Activated CD8-positive, alpha-beta memory T cell treated with anti-CD3 and anti-CD28 coated beads for 24 hours (primary cell): ENCODE data around the gene HTR7.

Source experiments
- DNase-seq: peaks from one replicate; pipeline ENCODE4 v3.0.0-alpha.2; 2020

The HTR7 gene

DNA sequence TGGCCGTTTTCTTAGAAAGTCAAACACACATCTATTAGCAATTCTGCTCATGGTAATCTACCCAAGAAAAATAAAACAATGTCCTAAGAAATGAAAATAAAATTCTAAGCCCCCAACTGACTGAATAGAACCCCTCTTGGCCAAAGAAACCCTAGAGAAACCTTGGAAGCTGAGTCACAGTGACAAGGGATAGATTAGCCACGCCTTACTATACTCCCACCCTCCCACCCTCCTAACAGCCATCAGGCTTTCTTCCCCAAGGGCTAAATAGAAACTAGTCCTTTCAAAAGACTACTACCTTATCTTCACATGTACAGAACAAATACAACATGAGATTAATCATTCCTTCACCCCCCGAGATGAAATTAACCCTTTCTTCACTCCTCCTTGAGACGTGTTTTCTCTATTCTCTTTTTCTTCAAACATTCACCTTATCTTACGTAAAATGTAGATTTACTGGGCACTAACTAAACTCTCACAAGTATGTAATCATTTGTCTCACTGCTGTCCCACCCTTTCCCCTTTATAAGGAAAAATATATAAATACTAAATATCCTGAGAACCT is 57.5 kb downstream of the HTR7 start:
- DNase-seq, result no peak

DNA sequence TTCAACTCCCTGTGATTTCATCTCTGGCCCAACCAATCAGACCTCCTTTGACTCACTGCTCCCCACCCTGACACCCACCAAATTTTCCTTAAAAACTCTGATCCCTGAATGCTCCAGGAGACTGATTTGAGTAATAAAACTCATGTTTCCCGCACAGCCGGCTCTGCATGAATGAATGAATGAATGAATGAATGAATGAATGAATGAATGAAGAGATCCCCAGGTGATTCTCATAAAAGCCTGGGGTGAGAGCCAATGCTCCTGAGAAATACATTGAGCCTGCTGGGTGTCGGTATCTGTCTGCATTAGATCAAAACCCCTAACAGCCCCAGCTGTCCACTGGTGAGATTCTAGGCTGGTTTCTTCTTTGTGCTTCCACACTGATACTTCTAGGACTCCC is 58.7 kb downstream of the HTR7 start:
- no peak for DNase-seq

- no peak for DNase-seq
Observed at GRCh38 chr10:90798482-90798881, 59.4 kb downstream of the HTR7 start.

DNA sequence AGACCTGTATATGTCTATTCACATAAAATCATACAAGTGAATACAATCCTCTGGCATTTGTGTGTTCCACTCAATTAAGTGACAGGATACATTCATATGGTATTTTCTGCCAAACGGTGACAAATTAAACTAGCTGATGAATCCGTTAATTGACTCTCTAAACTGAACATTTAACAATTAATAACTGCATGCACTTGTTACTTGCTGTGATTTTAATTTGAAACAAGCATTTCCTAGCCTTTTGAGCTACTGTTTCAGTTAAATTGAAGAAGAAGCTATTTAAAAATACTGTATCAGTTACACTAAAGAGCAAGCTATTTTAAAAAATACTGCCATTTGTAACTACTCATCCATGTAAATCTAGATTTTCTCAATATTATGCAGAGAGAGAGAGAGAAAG is 67.4 kb downstream of the HTR7 start:
- no peak for DNase-seq

DNA sequence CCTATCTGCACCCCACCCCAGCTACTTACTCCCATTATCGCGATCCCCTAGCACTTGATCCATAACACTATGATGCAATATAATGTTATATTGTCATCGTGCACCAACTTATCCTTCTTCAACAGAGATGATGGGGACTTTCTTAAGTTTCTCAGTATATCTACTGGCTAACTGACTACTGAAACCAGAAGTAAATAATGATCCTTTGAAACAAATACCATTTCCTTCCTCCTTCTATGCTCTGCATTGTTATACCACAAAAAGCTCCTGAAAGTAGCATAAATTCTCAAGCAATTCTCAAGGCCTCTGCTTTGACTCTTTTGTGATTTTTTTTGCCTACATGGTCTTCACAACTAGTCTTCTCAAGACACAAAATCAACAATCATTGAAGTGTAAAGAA is 68.9 kb downstream of the HTR7 start:
- no peak for DNase-seq

DNA sequence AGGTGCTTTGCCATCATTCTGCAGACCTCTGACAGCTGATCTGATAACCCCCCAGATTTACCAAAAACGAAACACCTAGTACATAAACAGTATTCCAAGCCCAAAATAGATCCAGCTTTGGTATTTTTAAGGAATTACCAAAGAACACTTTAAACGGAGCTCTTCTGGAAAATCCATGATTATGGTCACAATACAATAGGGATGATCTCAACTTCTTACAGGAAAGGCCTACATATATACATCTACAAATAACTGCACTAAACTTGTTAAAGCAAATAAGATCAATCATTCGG is 69.7 kb downstream of the HTR7 start:
- DNase-seq, result no peak

DNA sequence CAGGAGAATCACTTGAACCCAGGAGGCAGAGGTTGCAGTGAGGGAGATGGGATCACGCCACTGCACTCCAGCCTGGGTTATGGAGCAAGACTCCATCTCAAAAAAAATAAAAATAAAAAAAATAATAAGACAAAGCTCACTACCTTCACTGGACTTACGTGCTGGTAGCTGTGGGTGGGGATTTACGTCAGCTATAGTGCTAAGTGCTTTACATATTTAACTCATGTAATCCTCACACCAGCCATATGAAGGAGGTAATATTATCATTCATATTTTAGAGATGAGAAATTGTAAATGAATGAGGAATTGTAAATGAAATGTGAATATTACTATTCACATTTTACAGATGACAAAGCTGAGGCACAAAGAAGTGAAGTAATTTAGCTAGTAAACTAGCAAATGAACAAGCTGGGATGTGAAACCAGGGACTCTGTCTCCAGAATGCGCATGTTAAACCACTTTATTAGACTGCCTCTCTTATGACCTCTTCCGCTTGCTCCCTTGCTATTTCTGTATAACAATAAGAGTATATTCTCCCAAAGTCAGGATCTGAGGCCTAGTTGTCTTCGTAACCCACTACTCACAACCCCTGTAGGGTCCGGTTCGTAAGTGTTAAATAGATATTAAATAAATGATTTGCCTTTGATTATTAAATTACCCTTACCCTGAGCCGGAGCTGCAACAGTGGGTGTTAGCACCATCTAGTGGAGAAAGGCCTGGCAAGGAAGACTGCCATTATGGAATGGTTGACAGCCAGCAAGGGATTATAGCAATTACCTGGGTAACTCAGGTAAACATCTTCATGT is 70.2 kb downstream of the HTR7 start:
- no peak for DNase-seq

DNA sequence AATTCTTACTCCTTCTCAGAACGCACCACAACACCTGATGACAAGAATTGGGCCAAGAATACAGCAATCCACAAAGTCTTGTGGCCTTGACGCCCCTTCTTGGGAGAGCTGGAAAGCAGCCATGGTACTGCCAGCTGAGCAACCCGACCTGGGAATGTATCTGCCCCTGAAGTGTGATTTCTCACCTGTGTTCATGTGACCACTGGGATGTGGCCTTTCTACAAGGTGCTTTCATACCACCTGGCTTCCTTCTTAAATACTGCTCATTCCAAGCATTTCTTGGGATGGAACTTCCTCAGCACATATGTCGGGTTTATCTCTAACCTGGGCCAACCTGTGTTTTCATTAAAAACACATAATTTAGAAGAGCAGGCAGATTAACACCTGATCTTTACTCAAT is 72.1 kb downstream of the HTR7 start:
- no peak for DNase-seq

GRCh38 chr10:90784771-90785170 is 73.1 kb downstream of the HTR7 start:
- no peak for DNase-seq

GRCh38 chr10:90780488-90780887 is 77.4 kb downstream of the HTR7 start:
- DNase-seq, result no peak

- no peak for DNase-seq
Observed at GRCh38 chr10:90779548-90779947, 78.3 kb downstream of the HTR7 start.

DNA sequence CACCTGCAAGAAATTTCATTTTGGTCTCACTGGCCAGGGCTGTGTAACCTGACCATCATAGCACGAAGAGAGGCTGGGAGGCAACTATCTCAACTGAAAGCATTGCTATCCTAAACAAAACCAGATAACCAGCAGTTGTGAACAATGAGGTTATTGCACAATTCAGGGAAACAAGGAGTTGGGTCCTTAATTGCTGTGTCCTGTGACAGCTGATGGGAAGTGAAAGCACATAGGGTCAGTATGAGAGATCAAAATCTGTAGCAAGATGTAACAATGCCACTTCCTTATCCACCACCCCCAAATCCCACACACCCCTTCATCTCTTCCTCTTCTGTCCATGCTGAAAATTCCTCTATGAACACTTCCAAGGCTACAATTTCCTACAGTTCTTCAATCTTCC is 80.2 kb downstream of the HTR7 start:
- no peak for DNase-seq

GRCh38 chr10:90775351-90776028 is 82.3 kb downstream of the HTR7 start:
- DNase-seq, result no peak

GRCh38 chr10:90769946-90770841 is 87.6 kb downstream of the HTR7 start:
- no peak for DNase-seq

GRCh38 chr10:90751107-90751997 is 106.5 kb downstream of the HTR7 start:
- peak; percentile 69 for DNase-seq

- DNase-seq, result no peak
Observed at GRCh38 chr10:90746829-90747228, 111.0 kb downstream of the HTR7 start.

DNA sequence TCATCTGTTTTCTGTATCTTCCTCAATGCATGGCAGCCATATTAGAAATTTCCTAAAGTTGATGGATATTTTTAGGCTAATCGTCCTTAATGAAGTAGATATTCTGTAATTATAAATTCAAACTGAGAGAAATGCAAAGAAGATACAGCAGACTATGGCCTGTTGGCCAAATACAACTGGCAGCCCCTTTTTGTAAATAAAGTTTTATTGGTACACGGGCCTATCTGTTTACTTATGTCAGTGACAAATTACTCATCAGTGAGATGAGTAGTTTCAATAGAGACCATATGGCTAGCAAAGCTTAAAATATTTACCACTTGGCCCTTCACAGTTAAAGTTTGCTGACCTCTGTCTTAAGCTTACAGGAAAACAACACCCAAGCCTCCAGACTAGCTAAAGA is 112.3 kb downstream of the HTR7 start:
- no peak for DNase-seq

DNA sequence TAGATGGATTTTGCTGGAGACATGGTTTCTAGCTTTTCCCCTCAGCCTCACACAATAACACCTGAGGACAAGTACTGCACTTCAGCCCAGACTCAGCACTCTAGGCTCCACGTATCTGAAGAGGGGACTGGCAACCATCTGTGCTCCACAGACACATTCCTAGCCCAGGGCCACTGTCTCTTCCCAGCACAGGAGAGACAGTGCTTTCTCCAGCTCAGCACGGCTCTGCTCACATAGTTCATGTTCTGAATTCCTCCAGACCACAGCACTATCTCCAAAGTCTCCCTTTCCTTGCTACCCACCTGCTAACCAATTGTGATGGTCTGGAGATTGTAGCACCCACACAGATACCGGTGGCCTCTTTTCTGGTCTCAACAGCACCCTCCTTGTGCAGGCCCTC is 114.5 kb downstream of the HTR7 start:
- DNase-seq, result no peak

DNA sequence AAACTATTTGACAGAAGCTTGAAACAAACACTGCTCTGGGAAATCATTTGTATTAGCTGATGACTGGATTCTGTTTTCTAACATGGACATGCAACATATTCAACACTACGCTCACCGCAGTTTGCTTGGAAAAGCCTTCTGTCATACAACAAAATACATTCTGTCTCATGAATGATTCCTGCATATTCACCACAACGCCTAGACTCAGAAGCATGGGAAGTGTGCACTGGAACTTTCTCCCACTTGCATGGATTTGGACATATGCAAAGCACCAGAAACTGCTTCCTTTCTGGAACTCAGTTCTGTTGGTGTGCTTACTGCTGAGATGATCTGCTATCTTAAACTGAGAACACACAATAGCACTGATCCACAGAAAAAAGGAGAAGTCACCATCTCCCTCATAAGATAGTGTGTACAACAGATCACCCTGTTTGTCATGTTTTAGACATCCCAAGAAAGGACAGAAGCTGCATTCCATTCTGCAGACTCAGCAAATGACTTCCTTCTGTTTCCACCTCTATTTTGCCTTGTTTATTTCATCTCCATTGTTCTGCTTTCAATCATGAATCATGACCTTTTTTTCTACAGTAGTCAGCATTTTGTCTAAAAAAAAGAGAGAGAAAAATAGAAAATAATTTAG is 115.8 kb downstream of the HTR7 start:
- DNase-seq, result no peak

DNA sequence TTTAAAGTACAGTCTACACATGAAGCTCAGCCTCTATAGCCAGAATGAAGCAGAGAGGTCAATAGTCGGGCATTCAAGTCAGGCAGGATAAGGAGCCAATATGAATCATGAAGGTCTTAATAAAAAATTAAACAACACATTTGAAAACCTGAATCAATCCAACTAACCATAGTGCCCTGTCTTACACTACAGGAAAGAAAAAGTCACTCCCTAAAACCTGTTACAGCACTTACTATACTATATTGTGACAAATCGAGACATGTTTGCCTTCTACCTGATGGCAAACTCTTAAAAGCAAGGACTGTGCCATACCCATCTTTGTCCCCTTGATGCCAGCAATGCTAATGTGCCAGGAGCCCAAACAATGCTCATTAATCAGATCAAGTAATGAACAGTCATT is 117.6 kb downstream of the HTR7 start:
- DNase-seq, result no peak

GRCh38 chr10:90738885-90739284 is 119.0 kb downstream of the HTR7 start:
- DNase-seq, result no peak

DNA sequence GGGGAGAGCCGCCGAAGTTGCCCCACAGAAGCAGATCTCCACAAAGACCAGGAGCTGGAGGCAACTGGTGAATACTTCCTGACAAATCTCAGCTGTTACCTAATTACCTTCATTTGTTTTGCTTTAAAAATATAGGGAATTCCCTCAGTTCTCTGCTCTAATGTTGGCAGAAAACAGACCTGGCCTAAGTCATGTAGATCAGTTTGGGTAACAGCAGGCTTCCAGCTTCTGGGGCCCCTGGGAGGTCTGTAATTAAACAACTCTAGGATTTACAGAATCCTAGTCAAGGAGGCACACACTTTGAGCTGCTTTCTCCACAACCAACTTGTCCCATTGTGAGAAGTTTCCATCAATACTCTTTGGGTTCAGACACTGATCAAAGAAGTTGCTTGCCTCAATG is 123.4 kb downstream of the HTR7 start:
- DNase-seq, result no peak
